Measurements from ENCODE around the gene BDKRB2.

DNA sequence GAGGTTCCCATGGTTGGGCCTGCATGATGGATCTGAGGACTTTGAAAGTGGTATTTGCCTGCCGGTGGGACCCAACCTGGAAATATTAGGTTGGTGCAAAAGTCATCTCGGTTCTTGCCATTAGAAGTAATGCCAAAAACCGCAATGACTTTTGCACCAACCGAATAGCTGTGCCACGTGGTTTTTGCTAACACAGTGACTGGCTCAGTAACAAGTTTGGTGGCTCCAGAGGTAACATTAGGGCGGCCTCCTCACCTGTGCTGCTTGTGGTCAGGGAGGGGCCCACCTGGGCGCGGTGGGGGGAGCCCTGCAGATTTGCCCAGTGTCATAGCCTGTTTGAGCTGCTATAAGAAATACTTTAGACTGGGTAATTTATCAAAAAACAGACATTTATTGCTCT, 1.8 kb downstream of the BDKRB2 start:
- TF ChIP-seq, protein P1, sequence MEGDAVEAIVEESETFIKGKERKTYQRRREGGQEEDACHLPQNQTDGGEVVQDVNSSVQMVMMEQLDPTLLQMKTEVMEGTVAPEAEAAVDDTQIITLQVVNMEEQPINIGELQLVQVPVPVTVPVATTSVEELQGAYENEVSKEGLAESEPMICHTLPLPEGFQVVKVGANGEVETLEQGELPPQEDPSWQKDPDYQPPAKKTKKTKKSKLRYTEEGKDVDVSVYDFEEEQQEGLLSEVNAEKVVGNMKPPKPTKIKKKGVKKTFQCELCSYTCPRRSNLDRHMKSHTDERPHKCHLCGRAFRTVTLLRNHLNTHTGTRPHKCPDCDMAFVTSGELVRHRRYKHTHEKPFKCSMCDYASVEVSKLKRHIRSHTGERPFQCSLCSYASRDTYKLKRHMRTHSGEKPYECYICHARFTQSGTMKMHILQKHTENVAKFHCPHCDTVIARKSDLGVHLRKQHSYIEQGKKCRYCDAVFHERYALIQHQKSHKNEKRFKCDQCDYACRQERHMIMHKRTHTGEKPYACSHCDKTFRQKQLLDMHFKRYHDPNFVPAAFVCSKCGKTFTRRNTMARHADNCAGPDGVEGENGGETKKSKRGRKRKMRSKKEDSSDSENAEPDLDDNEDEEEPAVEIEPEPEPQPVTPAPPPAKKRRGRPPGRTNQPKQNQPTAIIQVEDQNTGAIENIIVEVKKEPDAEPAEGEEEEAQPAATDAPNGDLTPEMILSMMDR (IDR thresholded peaks at IDR 0.05; ENCODE audit: low read length) = no peak
- TF ChIP-seq EZH2 (optimal IDR thresholded peaks at IDR 0.05; ENCODE audit: low read depth, low read length) = no peak
